Activated CD4-positive, alpha-beta T cell treated with anti-CD3 and anti-CD28 coated beads for 4 hours (primary cell): Measurements from ENCODE around the gene DOCK2.
"Not testable (repeated sequence)": the region's sequence is repeated elsewhere in the genome, so short reads cannot be mapped to it uniquely, and the experiment has no call there.

Source experiments
- DNase-seq, 2 donors: peaks; one replicate each; pipeline ENCODE4 v3.0.0-alpha.2; 2020

DOCK2 gene

DNA sequence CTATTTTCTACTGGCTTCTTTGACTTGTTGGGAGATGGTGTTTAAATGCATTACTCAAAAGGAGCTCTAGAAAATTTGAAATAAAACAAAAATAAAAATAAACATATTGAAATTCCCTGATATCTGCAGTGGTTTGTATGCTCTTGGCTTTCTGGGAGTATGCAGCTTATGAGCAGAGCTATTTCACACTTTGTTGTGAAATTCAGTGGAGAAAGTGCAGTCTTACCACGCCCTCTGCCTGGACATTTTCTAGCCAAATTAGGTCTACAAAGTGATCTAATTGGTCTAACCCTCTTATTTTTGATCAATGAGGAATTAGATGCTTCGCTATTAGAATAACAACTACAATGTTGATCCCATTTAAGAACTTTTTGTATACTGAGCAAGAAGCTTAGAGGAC is 276.4 kb downstream of the DOCK2 start:
- no peak for DNase-seq

DNA sequence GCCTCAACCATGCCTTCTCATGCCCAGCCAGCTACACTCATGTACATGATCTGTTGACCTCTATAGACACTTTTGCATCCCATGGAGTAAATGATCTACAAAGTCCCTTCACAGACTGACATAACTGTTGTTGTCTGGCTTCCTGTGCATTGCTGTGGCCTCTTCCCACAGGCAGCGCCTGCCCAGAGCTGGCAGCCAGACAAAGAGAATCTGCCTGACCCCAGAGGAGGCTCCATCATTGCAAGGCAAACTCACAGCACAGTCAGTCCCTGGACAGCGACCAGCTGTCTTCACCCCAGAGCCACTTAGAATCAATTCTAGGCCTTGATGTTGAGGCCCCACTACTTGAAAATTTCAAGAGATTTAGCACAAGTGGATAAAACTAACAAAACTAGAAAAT is 277.7 kb downstream of the DOCK2 start:
- no peak for DNase-seq

DNA sequence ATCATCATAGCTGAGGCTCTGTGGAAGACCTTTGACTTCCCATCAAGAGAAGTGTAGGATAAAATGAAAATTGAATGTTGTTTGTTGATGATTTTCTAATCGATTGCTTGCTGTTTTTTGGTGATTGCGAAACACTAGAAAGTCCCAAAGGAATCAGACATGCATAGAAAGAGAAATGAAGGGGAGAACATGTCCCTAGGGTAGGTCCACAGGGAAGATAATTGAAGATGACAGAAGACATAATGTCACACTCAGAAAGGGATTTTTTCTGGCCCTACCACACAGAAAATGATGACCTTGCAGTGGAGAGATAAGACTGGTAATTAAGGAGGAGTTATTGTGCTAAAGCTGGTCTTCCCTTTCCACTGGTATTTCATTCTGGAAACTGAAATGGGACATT is 280.4 kb downstream of the DOCK2 start:
- DNase-seq = no peak

DNA sequence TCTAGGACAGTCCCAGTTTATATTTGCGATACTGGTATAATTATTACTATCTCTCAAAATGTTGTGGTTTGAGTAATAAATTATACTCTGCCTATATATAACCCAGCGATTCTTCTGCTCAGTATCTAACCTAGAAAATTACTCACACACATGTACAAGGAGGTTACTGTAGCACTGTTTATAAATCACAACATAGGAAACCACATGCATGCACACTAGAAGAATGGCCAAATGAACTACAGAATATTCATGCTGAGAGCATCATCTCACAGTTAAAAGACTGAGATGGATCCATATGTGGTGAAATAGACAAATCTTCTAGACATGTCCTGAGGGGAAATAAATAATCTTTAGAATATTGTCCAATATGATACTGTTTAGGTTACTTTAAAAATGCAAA is 281.2 kb downstream of the DOCK2 start:
- DNase-seq = no peak

DNA sequence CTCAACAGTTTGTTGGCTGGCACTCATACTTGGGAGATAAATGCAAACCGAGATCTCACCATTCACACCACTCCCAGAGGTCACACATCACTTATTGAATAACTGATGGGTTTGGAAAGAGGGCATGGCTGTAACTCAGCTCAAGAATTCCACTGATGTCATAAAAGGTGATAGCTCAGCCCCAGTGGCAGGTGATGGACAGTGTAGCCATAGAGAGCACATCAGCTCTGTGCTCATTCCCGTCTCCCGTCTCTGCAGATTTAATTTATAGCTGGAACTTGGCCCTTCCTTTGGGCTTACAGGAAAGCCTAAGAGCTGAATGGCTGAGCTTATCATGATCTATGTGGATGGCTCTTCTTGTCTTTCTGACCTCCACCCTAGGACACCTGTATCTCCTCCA is 283.4 kb downstream of the DOCK2 start:
- DNase-seq = no peak

DNA sequence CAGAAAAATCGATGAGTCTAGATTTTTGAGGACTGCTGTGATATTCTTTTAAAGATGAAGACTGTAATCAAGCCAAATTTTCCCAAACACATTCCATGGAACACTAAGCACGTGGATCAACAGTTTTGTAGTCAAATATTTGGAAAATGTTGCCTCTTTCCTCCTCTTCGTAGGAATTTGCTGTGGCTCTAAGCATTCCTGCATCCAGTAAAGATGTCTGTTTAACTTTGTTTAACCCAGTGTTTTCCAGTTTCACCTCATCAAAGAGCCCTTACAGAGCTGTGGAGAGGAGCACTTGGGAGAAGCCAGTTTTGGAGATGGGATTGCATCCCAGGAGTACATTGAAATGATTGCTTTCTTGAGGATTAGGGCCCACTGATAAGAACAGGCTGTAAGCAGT is 284.3 kb downstream of the DOCK2 start:
- no peak for DNase-seq

DNA sequence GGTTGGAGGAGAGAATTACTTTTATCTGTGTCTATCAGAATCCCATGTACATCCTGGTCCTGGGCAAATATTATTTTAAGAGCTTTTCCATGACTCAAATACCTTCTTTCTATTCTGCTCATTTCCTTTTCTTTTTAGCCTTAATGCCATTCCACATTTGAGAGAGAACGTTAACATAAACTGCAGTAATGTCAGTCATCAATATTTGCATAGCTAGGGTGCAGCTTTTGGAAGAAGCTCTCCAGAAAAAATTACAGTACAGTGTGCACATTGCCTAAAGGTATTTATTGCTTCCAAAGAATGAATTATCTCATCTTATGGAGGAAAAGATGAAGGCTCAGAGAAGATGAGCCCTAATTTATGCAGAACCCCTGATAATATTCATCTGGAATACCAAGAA is 284.9 kb downstream of the DOCK2 start:
- no peak for DNase-seq

DNA sequence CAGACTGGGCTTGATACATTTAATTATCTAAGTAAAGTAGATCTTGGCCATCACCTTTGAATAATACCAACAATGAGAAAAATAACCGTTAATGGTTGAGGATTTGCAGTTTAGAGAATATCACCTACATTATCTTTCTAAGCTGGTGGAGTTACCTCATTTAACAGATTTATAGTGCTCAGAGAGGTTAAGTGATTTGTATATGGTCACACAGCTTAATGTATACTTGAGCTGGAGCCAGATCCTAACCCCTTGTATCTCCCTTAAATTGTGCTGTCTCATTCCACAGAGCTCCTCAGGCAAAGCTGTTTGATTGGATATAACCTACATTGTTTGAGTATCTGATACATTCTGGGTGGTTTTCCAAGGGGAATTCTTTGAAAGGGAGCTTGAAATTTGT is 285.4 kb downstream of the DOCK2 start:
- no peak for DNase-seq

DNA sequence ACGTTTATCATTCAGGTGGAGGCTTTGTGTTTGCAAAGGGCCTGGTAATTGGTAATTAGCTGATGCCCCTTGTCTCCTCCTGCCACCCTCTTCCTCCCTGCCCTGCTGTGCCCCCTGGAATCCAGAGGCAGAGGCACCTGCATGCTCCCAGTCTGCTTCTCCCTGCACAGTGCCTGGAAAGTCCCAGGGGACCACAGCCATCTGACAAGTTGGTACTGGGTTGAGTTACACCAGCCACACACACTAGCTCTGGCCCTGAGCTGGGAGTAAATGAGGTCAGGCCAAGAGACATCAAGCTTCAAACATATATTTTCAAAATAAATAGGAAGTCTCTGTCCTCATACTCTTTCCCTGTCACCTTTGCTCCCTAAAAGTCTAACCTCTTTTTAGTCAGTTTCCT is 286.9 kb downstream of the DOCK2 start:
- no peak for DNase-seq

DNA sequence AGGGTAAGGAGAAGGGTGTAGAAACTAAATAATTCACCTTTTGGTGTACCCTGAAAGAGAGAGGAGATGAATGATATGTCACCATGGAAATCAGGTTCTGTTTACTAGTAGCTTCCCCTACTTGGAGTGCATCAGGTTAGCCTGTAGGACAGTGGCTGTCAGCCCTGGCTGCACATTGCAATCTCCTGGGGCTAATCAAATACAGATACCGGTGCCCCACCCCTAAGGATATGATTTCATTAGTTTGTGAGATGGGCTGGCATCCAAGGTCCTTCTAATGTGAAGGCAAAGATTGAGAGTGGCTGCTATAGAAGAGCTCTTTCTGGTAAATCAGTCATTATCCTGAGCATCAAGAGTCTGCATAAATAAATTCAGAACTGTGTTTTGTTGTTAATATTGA is 296.1 kb downstream of the DOCK2 start:
- DNase-seq = no peak

DNA sequence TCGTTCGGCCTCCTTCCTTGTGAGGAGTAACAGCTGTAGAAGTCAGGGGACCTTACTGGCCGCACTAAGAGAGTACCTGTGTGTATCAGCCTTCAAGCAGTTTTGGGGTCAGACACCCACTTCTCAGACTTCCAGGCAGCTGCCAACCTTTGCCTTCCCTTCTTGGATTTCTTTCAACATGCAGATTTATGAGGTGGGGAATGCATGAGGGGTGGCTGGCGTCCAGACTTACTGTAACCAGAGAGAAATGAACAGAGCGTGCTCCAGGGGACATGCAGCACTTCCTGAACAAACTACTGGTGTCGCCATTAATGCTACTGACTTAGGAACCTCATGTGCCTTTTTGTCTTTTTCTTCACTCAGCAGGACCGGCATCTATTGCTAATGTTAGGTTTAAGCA is 296.5 kb downstream of the DOCK2 start:
- no peak for DNase-seq

DNA sequence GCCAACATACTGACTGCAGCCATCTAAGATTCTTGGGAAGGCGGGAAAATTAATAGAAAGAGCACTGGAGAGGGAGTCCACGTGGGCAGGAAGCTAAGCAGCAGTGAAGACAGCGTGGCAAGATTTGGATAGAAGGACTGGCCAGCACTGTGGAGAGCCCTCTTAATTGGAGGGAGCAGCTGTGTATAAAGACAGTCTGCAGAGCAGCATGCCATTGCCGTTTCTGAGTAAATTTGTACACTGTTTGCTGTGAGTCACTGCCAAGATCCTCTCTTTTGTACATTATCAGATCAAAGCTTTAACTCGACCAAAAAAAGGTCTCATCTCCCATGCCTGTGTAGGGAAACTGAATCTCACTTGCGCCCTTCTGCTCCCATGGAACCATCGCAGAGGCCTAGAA is 297.9 kb downstream of the DOCK2 start:
- DNase-seq = no peak

DNA sequence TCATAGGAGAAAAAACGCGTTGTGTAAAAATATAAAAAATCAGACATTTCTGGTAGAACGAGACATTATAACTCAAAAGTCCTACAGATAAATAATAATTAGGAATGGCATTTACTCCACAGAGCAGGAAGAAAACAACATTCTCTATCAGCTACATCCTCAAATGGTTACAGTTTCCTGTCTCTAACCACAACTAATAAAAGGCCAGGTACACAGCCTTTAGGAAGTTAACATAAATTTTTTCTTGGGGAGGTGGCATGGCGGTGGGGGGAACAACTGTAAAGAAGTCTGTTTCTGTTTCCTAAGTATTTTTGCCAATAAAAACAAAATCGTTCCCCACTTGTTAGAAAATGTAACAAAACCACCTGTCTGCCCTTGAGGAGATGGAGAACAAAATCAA is 298.7 kb downstream of the DOCK2 start:
- DNase-seq = no peak

DNA sequence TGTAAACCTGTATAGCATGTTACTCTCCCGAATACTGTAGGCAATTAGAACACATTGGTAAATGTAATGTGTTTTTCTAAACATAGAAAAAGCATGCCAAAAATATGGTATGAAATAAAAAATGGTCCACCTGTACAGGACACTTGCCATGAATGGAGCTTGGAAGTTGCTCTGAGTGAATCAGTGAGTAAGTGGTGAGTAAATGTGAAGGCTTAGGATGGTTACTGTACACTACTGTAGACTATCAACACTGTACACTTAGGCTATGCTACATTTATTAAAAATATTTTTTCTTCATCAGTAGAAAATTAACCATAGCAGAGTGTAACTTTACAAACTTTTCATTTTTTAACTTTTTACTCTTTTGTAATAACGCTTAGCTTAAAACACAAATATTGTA is 301.4 kb downstream of the DOCK2 start:
- no peak for DNase-seq

DNA sequence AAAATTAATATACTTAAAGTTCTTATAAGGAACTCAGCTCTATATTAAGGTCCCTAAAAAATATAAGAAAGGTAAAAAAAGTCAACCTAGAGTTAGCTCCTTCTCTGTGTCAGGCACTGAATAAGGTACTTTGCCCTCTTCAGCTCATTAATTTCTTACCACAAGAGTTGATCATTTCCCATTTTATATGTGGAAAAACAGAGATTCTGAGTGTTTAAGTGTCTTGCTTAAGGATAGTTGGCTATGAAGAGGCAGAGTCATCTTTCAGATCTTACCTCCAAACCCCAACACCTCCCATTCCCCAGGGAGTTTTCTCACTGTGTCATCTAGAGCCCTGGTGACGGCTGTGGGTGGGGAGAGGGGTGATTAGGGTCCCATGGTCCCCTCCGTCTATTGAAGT is 302.7 kb downstream of the DOCK2 start:
- DNase-seq = no peak

DNA sequence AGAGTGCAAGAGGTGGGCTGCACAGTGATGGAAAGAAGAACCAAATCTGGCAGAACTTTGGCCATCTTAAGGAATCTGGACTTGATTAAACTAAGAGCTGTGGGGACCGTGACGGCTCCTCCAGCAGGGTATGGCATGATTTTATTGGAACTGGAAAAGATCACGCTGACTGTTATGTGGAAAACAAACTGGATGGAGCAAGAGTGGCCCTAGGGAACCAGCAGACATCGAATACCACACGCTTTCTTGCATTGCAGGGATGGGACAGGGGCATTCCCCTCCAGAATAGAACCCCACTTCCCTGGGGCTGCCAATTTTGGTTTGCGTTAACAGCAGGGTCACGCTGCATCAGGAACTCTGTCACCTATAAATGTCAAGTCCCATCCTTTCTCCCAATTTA is 304.5 kb downstream of the DOCK2 start:
- no peak for DNase-seq

DNA sequence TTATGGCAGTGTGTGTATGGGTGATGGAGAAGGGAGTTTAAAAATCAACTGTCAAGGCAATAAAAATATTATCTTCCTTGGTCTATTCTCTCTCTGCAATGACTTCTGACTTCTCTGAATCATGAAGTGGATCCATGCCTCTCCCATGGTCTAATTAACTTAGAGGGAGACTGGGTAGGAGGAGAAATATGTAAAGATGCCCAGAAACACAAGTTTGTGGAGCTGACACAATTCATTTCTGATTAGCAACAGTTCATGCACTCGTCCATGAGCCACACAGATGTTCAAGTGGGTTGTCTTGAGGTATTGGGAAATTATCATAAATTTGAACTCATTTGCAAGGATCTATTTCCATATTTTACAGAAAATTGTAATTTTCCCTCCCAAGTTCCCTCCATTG is 305.1 kb downstream of the DOCK2 start:
- no peak for DNase-seq

DNA sequence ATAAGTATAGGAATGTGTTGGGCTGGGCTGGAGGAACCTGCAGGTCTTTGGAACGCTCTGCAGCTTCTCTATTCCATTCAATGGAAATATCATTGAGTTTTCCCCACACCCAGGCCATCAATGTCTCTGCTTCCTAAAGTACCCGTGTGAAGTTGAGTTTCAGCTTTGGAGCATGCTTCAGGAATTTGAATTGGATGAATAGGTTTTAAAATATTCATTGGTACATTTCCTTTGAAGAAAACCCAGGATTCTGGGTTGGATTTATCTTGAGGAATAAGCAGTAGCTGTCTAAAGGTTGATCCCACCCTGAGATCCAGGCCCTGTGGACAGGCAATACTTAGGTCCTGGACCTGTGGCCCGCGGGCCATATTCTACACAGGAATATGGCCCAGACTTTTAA is 306.0 kb downstream of the DOCK2 start:
- DNase-seq = no peak

DNA sequence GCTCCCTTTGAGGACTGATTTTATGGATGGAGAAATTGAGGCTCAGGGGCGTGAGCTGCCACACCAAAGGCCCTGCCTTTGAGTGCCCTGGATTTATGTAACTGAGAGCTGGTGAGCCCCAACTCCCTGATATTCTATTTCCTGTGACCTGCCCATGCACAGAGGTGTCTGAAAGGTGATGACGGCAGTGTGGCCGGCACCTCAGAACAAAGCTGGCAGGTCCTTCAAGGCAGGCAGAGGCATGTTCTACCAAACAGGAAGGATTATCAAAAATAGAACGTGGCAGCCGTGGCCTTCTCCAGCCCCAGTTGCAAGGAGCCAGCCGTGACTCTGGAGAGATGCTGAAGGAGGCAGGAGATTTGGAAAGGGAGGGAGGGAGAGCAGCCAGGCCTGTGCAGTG is 307.0 kb downstream of the DOCK2 start:
- no peak for DNase-seq

DNA sequence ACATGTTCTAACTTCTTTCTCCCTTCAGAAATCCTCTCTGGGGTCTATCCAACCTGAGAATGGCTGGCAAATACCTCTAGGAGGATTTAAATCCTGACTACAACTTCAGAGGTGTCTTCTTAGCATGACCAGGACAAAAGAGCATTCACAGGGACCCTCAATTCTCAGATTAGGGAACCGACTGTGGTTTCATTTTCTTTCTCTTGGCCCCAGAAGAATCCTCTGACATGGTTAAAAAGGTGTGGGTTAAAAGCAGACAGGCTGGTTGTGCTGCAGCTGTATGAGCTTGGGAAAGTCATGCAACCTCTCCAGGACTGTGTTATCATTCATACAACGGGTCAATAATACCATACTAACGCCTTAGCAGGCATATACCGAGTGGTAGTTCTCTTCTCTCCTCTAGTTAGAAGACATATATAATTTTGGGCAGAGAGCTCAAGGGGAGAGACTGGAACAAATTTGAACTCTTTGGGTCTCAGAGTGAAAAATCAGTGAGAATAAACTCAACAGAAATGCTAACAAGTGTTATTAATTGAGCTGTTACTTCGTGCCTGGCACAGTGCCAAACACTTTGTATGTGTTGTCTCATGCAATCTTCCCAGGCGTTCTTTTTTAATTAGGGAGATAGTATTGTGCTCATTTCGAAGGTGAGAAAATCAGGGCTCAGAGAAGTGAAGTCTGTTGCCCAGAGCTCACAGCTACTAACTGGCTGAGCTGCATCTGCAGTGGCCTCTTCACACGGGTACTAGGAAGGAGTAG is 308.0 kb downstream of the DOCK2 start:
- no peak for DNase-seq

DNA sequence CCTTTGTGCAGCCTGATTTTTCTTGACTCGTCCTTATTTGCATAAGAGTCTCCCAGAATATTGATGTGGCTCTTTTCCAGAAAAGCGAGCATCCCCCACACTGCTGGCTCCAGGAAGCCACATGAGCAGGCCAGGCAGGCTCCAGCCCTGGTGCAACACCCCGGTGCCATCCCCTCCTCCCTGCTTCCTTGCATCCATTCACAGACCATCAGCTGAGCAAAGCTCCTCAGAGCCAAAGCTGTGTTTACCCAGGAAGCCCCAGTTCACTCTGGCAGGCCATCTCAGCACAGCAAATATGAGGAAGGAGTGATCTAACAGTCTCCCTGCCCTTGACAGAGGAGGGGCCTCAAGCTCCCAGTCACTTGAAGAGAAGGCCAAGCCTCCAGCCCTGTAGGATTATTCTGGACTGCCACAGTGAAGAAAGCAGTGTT is 308.8 kb downstream of the DOCK2 start:
- no peak for DNase-seq

DNA sequence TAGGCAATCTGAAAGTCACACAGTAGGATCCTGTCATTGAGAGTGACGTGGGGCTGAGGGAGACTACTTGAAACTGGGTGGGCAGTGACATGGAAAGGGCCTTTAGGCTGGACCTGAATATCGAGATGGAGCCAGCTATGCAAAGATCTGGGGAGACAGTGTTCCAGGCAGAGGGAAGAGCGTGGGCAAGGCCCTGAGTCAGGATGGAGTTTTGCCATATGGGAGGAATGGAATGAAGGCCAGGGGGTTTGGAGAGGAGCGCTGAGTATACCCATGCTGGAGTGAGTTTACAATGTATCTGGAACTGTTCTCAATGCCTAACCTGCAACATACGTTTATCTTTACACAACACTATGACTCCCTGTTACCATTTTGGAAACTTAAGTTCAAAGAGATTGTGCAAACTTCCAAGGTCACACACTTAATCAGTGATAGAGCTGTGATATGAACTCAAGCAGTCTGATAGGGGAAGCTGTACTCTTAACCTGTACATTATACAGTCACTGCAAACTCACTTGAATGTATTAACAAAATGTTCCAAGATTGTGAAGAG is 309.7 kb downstream of the DOCK2 start:
- no peak for DNase-seq

DNA sequence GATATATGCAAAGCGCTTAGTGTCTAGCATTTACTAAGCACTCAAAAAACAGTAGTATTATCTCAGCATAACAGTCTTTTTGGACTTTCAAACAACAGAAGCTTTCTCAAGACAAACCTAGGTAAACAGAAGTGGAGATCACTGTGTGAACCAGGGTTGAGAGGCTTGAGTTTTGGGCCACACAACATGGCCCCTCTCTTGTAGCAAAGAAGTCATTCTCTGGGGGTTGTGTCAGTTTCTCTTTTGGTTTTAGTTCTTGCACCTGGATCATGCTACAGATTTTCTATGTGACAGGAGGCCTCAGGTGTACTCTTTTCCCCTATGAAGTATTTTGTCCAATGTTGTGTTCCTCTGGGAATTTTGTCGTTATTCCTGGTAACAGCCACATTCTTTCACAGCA is 313.3 kb downstream of the DOCK2 start:
- no peak for DNase-seq

DNA sequence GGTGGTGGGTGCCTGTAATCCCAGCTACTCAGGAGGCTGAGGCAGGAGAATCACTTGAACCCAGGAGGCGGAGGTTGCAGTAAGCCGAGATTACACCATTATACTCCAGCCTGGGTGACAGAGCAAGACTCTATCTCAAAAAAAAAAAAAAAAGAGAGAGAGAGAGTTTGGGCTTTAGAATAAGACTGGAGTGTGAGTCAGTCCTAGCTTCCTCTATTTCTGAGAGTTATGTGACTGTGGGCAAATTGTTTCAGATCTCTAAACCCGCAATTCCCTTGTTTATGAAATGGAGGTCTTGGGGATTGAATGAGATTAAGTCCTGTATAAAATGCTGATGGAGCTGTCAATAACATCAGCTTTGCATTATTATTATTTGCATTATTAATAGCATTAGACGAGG is 316.1 kb downstream of the DOCK2 start:
- DNase-seq = not testable (repeated sequence)

DNA sequence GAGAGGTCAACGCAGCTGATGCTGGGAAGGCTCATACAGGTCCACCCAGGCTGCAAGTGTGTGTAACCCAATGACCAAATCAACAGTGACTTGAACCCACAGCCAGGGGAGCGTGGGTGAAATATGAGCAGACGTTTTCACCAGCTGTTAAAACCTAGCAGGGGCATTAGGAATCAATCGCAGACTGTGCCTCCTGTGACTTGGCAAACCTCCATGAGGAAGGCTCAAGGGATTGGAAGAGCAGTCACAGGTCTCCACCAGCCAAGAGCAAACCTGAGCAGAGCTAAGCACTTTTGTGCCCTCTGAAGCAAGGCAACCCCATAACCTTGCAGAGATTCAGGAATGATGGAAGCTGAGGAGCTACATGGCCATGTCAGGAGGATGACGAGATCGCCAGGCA is 317.7 kb downstream of the DOCK2 start:
- no peak for DNase-seq
